AG09309 (cell line): Measurements from ENCODE around the gene EPB41L4A.

Source experiments
- DNase-seq: peaks from one replicate; pipeline ENCODE4 v3.0.0-alpha.2; 2010; ENCODE audit warnings: low read depth
- H3K4me3 ChIP-seq: 2 replicates; pipeline ENCODE4 v1.5.1; 2011; ENCODE audit warnings: mild to moderate bottlenecking, low read depth, low read length, moderate library complexity; ENCODE audit not compliant: control insufficient read depth
- TF ChIP-seq, protein P1 (sequence below): IDR thresholded peaks from 2 replicates; pipeline ENCODE4 v1.5.1; 2011; ENCODE audit warnings: mild to moderate bottlenecking, low read depth, low read length, inconsistent platforms; ENCODE audit not compliant: insufficient read depth, control insufficient read depth; ENCODE audit errors: missing control alignments

EPB41L4A gene

GRCh38 chr5:112200131-112200530 is 218.9 kb downstream of the EPB41L4A start:
- DNase-seq, result no peak
- TF ChIP-seq, protein P1, sequence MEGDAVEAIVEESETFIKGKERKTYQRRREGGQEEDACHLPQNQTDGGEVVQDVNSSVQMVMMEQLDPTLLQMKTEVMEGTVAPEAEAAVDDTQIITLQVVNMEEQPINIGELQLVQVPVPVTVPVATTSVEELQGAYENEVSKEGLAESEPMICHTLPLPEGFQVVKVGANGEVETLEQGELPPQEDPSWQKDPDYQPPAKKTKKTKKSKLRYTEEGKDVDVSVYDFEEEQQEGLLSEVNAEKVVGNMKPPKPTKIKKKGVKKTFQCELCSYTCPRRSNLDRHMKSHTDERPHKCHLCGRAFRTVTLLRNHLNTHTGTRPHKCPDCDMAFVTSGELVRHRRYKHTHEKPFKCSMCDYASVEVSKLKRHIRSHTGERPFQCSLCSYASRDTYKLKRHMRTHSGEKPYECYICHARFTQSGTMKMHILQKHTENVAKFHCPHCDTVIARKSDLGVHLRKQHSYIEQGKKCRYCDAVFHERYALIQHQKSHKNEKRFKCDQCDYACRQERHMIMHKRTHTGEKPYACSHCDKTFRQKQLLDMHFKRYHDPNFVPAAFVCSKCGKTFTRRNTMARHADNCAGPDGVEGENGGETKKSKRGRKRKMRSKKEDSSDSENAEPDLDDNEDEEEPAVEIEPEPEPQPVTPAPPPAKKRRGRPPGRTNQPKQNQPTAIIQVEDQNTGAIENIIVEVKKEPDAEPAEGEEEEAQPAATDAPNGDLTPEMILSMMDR, result no peak
- H3K4me3 ChIP-seq, result no peak overlapping the region

DNA sequence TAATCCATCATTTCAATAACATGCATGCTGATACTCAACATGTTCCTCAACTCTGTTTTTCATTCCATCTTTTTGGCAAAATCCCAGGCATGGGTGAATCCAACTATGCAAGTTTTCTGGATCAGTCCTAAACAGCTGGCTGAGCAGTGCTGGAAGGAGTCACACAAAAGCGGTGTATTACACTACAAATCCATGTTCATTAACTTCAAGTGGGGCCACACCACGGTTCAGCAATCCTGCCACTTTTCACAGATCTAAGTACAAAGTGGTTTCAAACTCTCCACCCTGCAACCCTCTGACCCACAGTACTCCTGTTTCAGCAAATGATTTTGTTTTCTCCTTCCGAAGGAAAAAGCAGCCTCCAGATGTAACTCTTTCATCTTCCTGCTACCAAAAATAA is 222.5 kb downstream of the EPB41L4A start:
- TF ChIP-seq, protein P1, result no peak
- no peak for DNase-seq
- no peak overlapping the region for H3K4me3 ChIP-seq

GRCh38 chr5:112195924-112196323 is 223.2 kb downstream of the EPB41L4A start:
- no peak for DNase-seq
- no peak overlapping the region for H3K4me3 ChIP-seq
- TF ChIP-seq, protein P1, result no peak

- H3K4me3 ChIP-seq, result no peak overlapping the region
- TF ChIP-seq, protein P1, result no peak
- no peak for DNase-seq
Measured at GRCh38 chr5:112192866-112193265, 226.2 kb downstream of the EPB41L4A start.

DNA sequence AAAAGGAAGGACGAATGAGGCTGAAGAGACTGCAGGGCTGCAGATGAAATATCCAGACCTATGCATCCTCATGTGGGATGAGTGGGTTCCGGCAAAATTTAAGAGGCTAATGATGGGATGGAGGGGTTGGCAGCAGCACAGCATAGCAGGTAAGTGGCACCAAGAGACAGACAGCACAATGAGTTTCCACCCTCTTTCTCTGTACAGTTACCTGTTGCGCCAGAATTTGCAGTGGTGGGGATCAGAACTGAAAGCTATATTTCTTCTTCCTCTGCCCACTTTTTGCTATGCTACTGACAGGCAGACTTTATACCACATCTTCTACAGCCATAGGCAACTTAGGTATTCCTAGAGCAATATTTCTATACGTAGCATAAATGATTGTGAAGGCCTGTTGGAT is 227.0 kb downstream of the EPB41L4A start:
- H3K4me3 ChIP-seq, result no peak overlapping the region
- TF ChIP-seq, protein P1, result no peak
- DNase-seq, result no peak

DNA sequence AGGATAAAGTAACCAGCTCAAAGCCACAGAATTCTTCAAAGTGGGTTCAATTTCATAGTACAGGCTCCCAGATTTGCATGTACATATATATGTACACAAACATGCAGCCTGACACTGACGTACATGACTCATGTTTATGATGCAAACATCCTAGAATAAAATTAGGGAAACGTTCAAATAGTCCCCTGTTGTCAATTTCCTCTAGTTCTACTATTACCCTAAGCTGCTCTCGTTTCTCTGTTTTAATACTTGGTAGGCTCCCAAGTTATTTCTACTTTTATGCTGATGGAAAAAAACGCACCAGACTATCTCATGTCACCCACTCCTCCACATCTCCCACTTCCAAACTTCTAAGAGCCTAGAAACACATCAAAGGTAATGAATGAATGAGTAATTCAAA is 229.7 kb downstream of the EPB41L4A start:
- no peak for DNase-seq
- TF ChIP-seq, protein P1, result no peak
- H3K4me3 ChIP-seq, result no peak overlapping the region
